Pulmonary artery endothelial cell (primary cell): ENCODE results near the gene TMEM200B. TPM values are rescaled to one million over a fixed set of nuclear protein-coding genes. Genes with fewer than 3 reads are reported as not detected.
"Not testable (repeated sequence)": the region's sequence is repeated elsewhere in the genome, so short reads cannot be mapped to it uniquely, and the experiment has no call there.

ENCODE experiments used
- DNase-seq: peaks from one replicate; pipeline ENCODE4 v3.0.0-alpha.2; 2011; ENCODE audit warnings: low read depth, low spot score
- total RNA-seq: library from RNA; depleted of rRNA; stranded (reverse); fragments of >200 nt; gene quantifications from 2 replicates; pipeline ENCODE4 v1.2.3, GENCODE V29; 2014

The TMEM200B gene
- total RNA-seq, 1 donor from 2014 or later = 0.92 TPM

DNA sequence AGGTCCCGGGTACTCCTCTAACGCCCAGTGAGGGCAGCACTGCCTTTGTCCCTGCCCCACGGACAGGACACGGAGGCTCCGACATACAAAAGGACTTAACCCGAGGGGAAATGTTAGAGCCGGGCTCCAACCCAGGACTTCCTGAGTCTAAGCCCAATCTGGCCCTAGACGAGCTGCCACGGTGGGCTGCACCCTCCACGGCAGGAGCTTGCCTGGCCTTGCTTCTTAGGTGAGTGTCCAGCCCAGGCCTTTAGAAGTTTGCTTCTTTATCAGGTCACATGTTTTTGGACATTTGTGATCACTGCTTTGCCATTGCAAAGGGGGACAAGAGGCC is 11.0 kb upstream of the TMEM200B start:
- DNase-seq = no peak

DNA sequence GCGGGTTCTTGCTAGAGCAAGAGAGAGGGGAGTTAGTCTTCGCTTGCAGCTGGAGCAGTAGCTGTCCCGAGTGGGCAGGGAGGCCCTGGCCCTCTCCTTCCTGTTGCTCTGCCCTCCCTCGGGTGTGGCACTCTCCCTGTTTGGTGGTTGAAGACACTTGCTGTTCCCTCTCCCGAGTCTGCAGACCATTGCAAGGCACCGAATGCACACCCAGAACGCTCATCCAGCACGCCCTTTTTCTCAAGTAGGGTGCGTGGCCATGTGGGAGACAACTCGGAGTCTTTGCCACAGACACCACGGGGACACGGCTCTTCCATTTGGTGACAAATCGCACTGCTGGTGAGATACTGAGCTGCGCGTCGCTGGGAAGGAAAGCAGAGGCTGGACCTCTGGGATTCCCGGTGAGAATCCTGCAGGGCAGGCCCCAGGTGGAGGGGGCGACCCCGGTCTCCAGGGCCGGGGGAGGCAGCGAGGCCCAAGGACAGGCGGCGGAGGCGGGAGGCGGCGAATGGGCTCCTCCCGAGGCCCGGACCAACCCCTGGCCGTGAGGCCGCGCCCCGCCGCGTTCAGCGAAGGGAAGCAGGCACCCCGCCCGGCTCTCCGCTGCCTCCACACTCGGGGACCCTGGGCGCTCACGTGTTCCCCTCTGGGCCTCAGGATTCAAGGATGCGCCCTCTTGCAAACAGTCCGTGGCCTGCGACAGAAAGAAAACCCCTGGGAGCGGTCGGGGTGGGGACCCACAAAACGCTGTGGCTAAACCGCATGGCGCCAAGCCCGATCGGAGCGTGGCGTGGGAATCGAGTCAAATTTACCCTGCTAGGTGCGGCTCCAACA is 10.4 kb upstream of the TMEM200B start:
- no peak for DNase-seq

DNA sequence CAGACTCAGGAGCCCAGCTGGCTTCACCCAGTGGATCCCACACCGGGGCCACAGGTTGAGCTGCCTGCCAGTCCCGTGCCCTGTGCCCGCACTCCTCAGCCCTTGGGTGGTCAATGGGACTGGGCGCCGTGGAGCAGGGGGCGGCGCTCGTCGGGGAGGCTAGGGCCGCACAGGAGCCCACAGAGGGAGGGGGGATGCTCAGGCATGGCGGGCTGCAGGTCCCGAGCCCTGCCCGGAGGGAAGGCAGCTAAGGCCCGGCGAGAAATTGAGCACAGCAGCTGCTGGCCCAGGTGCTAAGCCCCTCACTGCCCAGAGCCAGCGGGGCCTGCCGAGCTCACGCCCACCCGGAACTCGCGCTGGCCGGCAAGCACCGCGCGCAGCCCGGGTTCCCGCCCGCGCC is 7.4 kb upstream of the TMEM200B start:
- not testable (repeated sequence) for DNase-seq

DNA sequence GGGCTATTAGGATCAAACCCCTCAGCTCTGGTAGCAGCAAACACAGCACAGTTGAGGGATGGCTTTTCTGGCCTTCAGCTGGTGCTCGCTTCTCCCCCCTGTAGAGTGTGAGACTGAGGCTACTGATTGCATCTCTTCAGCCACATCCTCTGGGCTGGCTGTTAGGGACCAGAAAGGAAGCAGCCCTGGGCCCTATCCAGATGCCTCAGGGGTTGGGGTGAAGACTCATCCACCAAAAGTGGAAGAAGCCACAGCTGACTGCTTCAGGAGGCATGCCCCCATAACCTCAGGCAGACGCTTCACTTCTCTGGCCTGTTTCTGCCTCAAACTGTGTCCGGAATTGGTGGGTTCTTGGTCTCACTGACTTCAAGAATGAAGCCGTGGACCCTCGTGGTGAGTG is 6.2 kb upstream of the TMEM200B start:
- DNase-seq = no peak

DNA sequence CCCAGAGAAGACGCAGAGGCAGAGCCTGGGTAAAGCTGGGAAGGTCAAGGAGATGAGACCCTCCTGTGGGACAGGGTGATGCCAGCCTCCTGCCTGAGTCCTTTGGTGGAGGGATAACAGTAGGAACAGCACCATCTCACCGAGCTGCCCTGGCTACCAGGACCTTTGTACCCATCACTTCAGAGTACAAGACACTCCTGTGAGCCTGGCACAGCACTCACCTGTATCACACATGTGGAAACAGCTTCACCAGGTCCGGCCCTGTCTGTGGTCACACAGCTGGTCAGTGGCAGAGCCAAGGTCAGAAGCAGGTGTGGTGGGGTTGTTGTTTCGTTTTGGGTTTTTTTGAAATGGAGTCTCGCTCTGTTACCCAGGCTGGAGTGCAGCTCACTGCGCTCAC is 5.0 kb upstream of the TMEM200B start:
- no peak for DNase-seq

DNA sequence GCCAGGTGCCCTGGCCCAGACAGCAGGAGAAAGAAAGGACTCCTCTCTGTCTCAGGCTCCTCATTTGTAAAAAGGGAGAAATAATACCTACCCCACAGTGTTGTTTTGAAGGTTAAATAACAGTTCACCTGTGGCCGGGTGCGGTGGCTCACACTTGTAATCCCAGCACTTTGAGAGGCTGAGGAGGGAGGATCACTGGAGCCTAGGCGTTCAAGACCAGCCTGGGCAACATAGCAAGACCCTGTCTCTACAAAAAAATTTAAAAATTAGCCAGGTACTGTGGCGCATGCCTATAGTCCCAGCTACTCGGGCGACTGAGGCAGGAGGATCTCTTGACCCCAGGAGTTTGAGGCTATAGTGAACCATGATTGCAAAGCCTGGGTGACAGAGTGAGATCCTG is 2.5 kb upstream of the TMEM200B start:
- DNase-seq = no peak

DNA sequence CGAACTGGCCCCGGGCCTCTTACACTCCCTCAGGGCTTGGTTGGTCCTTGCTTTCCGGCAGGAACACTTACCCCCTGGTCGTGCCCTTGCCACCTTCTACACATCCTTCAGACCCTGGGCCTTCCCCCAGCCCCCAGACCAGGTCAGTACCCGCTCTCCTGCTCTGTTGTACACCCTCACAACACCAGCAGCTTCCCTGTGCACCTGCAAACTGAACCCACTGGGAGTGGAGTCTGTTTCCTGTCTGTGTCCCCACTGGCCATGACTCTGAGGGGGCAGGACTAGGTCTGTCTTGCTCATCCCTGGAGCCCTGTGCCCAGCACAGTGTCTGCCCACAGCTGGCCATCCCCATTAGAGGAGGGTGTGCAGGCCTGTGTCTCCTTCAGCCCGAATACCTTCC is 2.1 kb upstream of the TMEM200B start:
- DNase-seq = no peak

DNA sequence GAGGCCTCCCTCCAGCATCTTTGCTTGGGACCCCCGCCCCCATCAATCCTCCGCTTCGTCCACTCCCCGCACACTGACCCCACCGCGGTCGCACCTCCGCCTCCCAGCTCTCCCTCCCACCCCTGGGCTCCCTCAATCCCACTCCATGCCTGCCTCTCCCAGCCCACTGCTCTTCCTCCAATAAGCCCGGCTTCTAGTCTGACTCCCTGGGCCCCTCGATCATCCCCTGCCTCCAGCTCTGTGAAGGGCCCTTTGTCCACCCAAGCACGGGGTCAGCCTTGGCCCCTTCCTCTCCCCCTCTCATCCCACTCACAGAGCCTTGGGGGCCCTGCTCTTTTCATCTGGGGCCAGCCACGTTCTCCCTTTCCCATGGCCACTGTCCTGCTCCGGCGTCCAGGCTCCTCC is 1.5 kb upstream of the TMEM200B start:
- no peak for DNase-seq

DNA sequence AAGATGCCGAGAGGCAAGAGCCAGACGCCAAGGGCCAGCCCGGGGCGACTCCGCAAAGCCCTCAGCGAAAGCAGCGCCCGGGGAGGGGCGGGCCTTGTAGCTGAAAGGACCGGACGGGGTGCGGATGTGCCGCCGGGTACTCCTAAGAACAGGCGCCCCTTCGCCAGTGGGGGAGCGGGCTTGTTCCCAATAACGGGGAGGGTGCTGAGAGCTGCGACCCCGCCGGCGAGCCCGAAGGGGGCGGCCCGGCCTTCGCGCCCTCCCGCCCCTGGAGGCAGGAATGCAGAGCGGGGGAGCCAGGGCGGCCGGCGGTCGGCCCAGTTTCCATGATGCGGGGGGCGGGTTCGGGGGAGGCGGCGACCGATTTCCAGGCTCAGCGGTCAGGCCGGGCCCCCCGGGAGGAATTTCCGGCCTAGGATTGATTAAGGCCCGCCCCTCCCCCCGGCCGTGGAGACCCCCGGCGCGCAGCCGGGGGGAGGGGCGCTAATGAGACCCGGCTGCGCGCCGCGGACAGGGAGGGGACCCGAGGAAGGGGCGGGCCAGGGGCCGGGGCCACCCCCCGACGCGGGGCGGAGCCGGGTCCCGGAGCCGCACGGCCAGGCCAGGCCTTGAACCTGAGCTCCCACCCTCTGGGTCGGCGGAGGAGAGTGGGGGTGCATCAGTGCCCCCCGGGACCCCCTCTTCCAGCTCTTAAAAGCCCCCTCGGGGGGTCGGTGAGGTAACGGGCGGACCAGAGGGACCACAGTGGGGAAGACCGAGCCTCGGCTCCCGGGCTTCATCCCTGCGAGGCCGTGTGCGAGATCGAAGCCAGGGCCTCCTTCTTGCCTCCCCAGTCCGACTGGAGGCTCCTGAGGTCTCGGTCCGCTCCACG is 898 bp upstream of the TMEM200B start:
- DNase-seq = peak; percentile 11

DNA sequence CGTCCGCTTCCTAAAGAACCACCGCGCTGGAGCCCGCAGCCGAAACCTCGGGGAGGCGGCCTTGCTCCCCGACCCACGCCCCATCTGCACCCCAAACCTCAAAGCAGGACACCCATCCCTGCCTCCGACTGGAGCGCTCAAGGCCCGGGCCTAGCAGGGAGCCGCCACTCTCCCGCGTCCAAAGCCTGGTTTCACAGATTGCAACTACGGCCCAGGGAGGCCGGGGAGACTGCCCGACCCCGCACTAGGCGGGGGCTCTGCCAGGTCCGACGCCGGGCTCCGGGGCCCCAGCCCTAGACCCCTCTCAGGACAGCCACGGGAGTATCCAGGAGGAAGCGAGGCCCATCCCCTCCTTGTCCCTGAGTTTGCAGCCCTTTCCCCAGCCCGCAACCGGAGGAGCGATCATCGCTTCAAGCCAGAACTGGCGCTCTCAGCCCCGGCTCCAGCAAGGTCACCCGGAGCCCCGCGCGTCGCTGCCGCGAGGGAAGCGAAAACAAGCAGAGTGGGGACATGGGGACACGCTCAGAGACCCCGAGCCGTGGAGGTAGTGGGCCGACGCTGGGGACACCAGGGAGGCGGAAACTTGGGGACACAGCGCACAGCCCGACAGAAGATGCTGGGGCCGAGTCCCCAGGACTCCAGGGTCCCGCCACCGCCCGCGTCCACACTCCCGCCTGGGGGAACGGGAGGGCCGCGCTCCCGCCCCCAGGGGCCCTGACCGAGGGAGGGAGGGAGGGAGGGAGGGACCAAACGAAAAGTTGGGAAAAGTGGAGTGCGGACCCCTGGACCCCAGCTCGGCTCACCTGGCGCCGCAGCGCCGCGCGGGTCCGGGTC is 433 bp downstream of the TMEM200B start:
- no peak for DNase-seq

DNA sequence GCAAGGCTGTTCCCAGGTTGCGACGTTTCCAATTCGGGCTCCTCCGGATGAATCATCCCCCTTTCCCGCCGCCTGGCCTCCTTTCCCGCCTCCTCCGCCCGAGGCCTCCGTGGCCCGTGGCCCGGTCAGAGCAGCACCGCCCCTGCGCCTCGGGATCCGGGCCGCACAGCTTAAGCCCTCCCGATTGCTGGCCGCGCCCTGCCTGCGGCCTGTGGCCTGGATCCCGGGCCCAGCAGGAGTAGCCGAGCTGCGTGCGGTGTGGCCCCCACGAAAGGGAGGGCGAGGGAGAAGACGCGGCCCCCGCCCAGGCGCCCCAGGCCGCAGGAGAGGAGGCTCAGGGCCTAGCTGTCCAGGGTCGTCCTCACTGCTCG is 1.0 kb downstream of the TMEM200B start:
- no peak for DNase-seq

DNA sequence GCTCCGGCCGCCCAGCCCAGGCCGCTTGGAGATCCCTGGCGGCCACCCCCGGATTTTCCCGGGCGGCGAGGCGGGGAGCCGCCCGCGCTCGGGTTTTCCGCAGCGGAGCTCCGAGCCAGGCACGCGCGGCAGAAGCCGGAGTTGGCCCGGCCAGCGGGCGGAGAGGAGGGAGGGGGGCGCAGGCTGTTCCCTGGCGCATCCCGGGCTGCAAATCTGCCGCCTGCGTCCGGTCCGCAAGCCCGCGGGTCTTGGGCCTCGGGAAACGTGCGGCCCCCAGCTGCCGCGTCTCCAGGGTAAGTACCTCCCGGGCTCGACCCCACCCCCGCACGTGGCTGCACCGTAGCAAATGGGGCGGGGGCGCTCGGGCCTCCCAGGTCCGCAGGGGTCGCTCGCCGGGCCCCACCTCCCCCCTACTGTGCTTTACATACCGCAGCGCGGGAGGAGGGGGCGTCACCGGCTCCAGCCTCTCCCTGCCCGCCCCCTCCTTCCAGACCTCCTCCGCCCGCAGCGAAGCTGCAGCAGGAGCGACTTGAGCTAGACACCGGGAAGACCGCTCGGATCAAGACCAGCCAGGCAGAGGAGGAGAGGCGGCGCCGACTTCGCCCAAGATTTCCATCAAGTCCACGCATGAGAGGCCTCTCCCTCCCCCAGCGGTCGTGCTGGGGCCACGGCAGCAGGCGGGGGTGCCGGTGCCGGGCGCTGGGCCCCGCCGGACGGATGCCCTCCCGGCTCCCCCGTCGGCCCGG is 1.6 kb downstream of the TMEM200B start:
- no peak for DNase-seq

DNA sequence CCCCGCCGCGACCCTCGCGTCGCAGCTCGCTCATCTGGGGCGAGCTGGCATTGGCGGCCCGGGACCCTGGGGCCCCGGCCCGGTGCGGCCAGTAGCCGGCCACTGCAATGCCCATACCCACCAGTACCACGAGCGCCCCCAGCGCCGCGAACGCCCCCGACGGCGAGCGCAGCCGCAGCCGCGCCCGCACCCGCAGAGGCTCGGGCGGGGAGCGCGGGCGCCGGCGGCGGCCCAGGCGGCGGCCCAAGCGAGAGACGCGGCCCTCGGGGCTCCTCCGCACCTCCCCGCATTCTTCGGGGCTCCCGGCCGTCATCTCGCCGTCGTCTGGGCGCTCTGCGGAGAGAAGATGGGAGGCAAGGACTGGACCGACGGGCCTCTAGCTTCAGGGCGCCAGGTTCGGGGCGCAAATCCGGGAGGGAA is 2.2 kb downstream of the TMEM200B start:
- no peak for DNase-seq

DNA sequence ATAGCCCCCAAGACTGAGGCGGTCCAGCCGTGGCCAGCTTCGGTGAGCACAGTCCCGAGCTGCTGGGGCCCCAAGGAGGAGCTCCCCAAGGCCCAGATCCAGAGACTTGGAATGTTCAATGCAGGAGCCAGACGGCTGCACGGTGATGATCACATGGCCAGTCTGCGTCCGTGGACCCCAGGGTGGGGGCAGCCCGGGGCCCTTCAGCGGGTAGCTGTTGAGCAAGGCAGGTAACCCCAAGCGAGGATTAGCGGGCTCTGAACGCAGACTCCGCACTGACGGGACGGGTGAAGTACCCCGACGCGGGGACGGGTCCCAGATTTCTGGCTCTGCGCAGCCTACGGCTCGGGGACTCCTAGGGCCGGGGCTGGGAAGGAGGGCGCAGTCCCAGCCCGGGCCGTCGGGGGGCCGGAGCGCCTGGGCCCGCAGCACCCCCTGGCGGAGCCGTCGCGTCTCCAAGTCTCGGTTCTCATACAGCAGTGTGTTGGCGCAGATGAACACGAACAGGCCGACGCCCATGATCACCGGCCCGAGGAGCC is 2.7 kb downstream of the TMEM200B start:
- DNase-seq = no peak

DNA sequence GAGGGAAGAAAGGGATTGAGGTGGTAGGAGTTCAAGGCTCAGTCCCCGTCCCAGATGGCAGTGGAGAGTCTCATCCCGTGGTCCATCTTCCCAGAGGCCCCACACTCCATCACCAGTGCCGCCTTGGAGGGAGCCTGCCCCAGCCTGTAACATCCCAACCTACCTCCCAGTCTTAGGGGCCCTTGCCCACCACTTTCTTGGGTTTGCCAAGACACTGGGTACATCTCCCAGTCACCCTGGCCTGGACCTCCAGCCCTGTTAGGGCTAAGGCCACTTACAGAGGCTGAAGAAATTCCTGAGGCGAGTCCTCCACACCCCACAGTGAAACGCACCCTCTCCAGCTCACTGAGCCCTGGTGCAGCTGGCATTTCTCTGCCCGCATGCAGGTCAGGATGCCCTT is 3.3 kb downstream of the TMEM200B start:
- DNase-seq = no peak

DNA sequence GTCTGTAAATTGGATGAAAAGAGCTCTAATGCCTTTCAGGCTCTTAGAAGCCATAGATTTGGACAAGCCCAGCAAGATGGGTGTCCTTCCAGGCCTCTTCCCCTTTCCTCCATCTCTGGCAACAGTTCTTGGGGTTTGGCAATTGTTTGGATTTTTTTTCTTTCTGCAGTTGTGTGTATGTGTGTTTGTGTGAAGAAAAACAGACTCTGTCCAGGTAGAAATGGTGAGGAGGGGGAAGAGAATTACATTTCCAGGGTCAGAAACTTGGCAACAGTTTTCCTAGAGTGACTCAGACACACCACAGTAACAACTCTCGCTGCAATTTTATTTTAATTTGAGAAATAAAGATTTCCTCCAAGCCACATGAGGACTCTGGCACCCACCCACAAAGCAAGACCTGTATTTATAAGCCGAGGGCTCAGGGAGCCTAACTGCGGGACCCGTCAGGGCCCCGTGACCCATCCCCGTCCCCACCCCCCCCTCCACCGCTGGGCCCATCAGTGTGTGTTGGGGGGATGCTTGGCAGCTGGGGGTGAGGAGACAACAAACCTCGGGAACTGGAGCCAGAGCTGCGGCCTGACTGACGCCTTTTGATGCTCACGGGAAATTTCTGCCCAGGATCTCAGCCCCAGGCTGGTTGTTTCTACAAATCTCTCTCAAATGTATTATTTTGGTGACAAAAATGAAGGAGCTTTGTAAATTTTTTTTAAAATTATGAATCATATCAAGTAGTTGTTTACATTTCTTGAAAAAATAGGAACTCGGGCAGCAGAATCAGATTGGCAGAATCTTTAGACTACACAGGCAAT is 4.4 kb downstream of the TMEM200B start:
- no peak for DNase-seq

DNA sequence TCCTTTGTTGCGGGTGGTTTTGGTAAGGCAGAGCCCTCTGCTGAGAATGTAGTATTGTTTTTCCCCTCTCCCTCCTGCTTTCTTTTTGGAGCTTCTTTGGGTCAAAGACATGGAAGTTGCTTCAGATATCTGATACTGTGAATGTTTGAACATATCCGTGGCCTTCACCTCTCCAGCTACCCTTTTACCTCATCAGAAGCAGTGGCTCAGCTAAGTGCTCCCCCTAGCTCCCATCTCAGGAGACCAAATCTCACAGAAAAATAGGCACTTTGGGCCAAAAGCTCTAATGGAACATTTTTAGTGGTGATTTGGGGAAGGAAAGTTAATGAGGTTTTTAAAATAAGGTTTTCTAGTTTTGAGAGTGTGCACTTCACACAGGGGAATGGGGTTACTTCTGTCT is 6.3 kb downstream of the TMEM200B start:
- DNase-seq = no peak

DNA sequence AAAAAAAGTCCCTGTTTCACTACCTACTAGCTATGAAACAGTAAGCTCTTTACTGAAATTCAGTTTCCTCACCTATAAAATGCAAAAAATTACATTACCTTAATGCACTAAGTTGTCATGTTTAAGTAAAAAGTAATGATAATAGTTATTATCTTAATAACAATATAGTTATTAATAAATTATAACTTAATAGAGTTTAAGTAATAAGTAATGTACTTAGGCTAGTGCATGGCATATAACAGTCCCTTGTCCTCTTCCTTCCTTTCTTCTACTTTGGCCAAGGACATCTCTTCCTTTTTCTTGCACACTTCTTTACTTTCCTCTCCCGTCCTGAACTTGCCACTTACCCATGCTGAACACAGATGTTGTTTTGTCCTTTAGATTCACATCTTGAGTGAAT is 9.0 kb downstream of the TMEM200B start:
- no peak for DNase-seq

DNA sequence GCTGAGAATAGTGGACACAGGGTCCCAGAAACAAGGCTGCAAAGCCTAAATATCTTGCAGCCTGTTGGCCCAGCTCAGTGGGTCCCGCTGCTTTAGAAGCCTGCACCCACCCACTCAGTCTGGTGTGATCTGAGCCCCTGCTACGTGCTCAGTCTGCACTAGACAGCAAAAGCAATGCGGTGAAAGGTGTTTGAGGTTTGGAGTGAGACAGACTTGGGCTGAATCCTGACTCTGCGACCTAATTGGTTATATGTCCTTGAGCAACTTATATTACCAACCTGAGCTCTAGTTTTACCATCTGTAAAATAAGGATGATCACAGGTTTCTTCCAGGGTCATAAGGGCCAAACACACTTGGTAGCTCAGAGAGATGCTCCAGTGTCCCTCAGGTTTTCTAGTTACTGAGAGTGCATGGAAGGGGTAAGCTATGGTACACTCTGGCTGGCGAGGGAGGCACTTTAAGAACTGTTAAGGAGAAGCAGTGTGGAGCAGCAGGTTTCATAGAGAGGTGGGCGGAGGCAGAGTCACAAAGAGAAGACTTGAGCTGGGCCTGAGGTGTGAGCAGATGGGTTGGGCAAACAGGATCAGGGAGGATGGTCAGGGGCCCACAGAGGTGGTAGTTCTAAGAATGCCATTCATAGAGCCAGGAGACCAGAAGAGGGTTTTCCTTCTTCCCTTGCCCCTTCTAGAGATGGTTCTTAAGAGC is 10.1 kb downstream of the TMEM200B start:
- no peak for DNase-seq
